Camera-type eye (tissue), 1 donor: ENCODE measurements around the gene PAX3. TPM values are rescaled to one million over a fixed set of nuclear protein-coding genes. Genes with fewer than 3 reads are reported as not detected.

Experiments used
- total RNA-seq: library from RNA; depleted of rRNA; stranded (reverse); fragments of >200 nt; gene quantifications from one replicate; pipeline ENCODE4 v1.2.3, GENCODE V29; 2014

Gene PAX3
- 5.7 TPM for total RNA-seq

DNA sequence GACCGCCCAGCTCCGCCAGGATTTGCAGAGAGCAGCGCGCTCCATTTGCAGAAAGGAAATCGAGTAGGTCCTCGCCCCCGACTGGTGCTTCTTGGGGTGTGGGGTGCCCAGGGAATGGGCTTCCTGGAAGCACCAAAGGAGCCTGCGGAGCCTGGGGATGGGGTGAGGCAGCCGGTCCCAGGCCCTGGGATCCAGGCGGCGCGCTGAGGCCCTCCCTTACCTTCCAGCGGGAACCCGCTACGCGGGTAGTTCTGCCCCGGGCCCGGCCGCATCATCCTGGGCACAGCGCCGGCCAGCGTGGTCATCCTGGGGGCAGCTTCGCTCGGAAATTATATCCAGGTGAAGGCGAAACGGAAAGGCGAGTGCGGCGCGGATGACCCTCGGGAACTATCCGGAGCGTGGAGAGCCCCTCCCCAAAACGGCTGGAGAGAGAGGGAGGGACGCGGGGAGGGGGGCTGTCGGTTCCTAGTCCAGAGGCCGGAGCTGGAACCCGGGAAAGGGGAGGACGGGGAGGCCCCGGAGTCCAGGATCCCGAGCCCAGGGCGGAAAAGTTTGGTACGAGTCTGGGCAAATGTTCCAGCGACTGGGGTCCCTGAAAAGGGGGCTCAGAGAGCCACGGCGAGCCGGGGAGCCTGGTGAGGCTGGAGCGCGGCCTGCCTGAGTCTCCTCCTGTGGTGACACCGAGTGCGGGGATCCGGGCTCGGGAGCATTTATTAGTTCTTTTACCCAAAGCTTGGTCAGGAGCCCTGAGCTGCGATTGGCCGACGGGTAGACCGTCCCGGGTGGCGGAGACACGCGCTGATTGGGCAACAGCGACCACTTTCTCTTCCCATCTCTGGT is at the start of gene PAX3:
PAX3 (minus strand) TSS at position 688 of the 840 bp plus-strand sequence; CDS start at position 305, 383 bp downstream.

Other genes with a start within 250 kb of the PAX3 start
- 2.0 TPM for gene SGPP2, start 125.5 kb upstream of the PAX3 start, total RNA-seq